HEK293T (cell line): ENCODE results near the gene LRP1-AS.

Experiments used
- ARNT ChIP-seq: fragments of 450-650 bp; IDR thresholded peaks from 2 replicates; pipeline ENCODE4 v1.6.1; 2017; ENCODE audit warnings: mild to moderate bottlenecking
- BHLHE40 ChIP-seq: fragments of 450-650 bp; IDR thresholded peaks from 2 replicates; pipeline ENCODE4 v1.6.1; 2016; ENCODE audit warnings: mild to moderate bottlenecking, moderate library complexity, borderline replicate concordance
- FOXK2 ChIP-seq: fragments of 450-650 bp; IDR thresholded peaks from 2 replicates; pipeline ENCODE4 v1.6.1; 2016; ENCODE audit warnings: mild to moderate bottlenecking
- FOXM1 ChIP-seq: fragments of 450-650 bp; IDR thresholded peaks from 2 replicates; pipeline ENCODE4 v1.6.1; 2017; ENCODE audit warnings: mild to moderate bottlenecking, borderline replicate concordance
- HDGF ChIP-seq: fragments of 450-650 bp; IDR thresholded peaks from 2 replicates; pipeline ENCODE4 v1.6.1; 2017; ENCODE audit warnings: antibody characterized with exemption, borderline replicate concordance
- LEF1 ChIP-seq: fragments of 450-650 bp; IDR thresholded peaks from 2 replicates; pipeline ENCODE4 v1.6.1; 2017; ENCODE audit warnings: mild to moderate bottlenecking, borderline replicate concordance
- NFRKB ChIP-seq: fragments of 450-650 bp; IDR thresholded peaks from 2 replicates; pipeline ENCODE4 v1.6.1; 2016; ENCODE audit warnings: mild to moderate bottlenecking, moderate library complexity
- SP1 ChIP-seq: fragments of 450-650 bp; IDR thresholded peaks from 2 replicates; pipeline ENCODE4 v1.6.1; 2017
- SUZ12 ChIP-seq: fragments of 450-650 bp; IDR thresholded peaks from 2 replicates; pipeline ENCODE4 v1.6.1; 2016; ENCODE audit warnings: mild to moderate bottlenecking

DNA sequence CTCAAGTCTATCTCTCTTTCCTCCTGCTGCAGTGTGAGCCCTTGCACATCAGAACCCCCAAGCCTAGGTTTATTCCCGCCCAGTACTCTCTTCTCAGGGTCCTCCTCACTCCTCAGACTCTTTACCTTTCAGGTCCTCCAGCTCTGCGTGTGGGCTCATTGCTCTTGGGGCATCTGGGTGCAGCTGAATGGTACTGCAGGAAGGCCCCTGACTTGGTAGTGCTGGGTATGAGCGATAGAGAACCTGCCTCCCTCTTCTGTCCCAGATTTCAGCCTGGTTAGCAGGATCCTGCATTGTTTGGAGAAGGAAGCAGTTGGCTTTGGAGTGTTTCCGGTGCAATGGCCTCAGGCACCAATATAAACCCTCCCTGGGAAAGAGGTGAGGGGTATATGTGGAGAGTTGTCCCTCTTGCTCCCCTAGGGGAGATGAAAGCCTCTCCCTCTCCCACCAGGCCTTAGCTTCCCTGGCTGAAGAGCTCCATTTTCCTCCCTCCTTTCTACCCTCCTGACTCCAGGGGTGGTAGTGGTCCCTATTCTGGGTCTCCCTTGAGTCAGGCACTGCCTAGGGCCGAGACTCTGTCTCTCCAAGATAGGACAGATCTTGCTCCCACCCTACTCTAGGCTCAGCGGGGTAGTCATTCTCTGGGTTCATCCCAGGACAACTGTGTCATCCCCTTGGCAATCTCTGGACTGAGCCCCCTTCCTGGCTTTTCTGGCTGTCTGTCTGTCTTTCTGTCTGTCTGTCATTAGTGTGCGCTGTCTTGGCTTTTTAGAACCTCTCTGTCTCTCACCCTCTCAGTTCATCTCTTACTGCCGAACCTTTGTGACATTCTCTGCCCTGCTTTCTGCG is 15.3 kb downstream of the LRP1-AS start:
- TF ChIP-seq FOXK2 (no peak), SP1 (no peak), FOXM1 (no peak), SUZ12 (no peak), ARNT (no peak), HDGF (no peak), BHLHE40 (no peak), NFRKB (no peak), LEF1 (no peak)
